Transverse colon (tissue), 4 donors: ENCODE data around the gene BAIAP2. TPM values are rescaled to one million over a fixed set of nuclear protein-coding genes. Genes with fewer than 3 reads are reported as not detected.
"Not testable (repeated sequence)": the region's sequence is repeated elsewhere in the genome, so short reads cannot be mapped to it uniquely, and the experiment has no call there.

Source experiments
- DNase-seq: peaks from one replicate; pipeline ENCODE4 v3.0.0-alpha.2; 2019
- H3K27ac ChIP-seq, 4 donors: fragments of 200-600 bp; sonication (generic); 2 replicates each; pipeline ENCODE4 v1.5.1; 2016 to 2018; ENCODE audit warnings: inconsistent platforms in 4 of 4
- H3K27me3 ChIP-seq: fragments of 200-600 bp; sonication (generic); 2 replicates; pipeline ENCODE4 v1.5.1; 2017; ENCODE audit warnings: inconsistent platforms
- H3K36me3 ChIP-seq, 4 donors: fragments of 200-600 bp; sonication (generic); 2 replicates each; pipeline ENCODE4 v1.5.1; 2017 to 2019; ENCODE audit warnings: inconsistent platforms in 4 of 4
- H3K4me1 ChIP-seq, 4 donors: fragments of 200-600 bp; sonication (generic); 2 replicates each; pipeline ENCODE4 v1.5.1; 2017 to 2020; ENCODE audit warnings: inconsistent platforms in 4 of 4
- H3K4me3 ChIP-seq, 4 donors: fragments of 200-600 bp; sonication (generic); 1 replicate in 1 of 4; 2 replicates in 3 of 4; pipeline versions ENCODE4 v1.5.1 to v1.6.1; 2017 to 2019; ENCODE audit warnings: inconsistent platforms in 4 of 4
- H3K9me3 ChIP-seq, 2 donors: fragments of 200-600 bp; sonication (generic); 2 replicates each; pipeline ENCODE4 v1.5.1; 2017 to 2019; ENCODE audit warnings: inconsistent platforms in 2 of 2
- CTCF ChIP-seq, 5 experiments: fragments of 200-600 bp in 3 of 5; fragments of 450-650 bp in 2 of 5; sonication (generic) in 3 of 5; IDR thresholded peaks; 1 replicate in 2 of 5; 2 replicates in 3 of 5; pipeline ENCODE4 v1.5.1; 2016 to 2017; ENCODE audit warnings: antibody characterized with exemption in 5 of 5, inconsistent platforms in 3 of 5, mild to moderate bottlenecking in 2 of 5, moderate library complexity in 1 of 5
- EP300 ChIP-seq: sonication (generic); formaldehyde crosslinking; IDR thresholded peaks from one replicate; pipeline ENCODE4 v1.6.1; 2017; ENCODE audit warnings: antibody characterized with exemption, low read depth
- POLR2A ChIP-seq: fragments of 450-650 bp; IDR thresholded peaks from one replicate; pipeline ENCODE4 v1.6.1; 2016; ENCODE audit warnings: antibody characterized with exemption, mild to moderate bottlenecking, moderate library complexity
- POLR2AphosphoS5 ChIP-seq, 3 donors: sonication (generic); formaldehyde crosslinking; IDR thresholded peaks; one replicate each; pipeline ENCODE4 v1.6.1; 2016; ENCODE audit warnings: antibody characterized with exemption in 3 of 3
- WGBS, 2 donors: methylation state at CpG; one replicate each; pipeline ENCODE4 v1.1.5; 2018; ENCODE audit warnings: low coverage in 1 of 2; 5-methylcytosine and 5-hydroxymethylcytosine counted together
- in situ Hi-C, 4 donors: fragments of 200-750 bp; cut with MboI; loops; one replicate each; pipeline versions ENCODE4 v1.15.0 to v1.15.1; 2017; ENCODE audit warnings: low sequenced_read_pairs in 3 of 4, low pct_ligation_motif_present in 1 of 4, low pct_unique_long_range_greater_than_20kb in 1 of 4
- intact Hi-C: fragments of 100-400 bp; cut with DNase I; formaldehyde crosslinking; loops from one replicate; pipeline ENCODE4 v1.15.1; 2023; ENCODE audit warnings: low total_unique reads
- total RNA-seq, 4 donors: library from RNA; depleted of rRNA; stranded (reverse); fragments of >200 nt; gene quantifications; one replicate each; pipeline ENCODE4 v1.1.0, GENCODE V29; 2016

The BAIAP2 gene
- total RNA-seq, 4 donors from 2014 or later, result 11.7 to 62.1 (median 39.6) TPM

- no peak overlapping the region for H3K27ac ChIP-seq
- H3K4me1 ChIP-seq, result peaks cover 0 to 9% (median 5%) of the 10 kb centered on the region in 4 donors
- H3K9me3 ChIP-seq, result no peaks in the 10 kb centered on the region
- TF ChIP-seq CTCF (IDR thresholded peaks at IDR 0.05) (peak; percentile 49 to 73 (median 66)), POLR2A (no peak)
- in situ Hi-C loops (no loop called here), intact Hi-C loops (loop anchor here (5.0 kb wide), 1 partner anchor 100 kb away; no protein-coding TSS in a partner anchor)
- 34 to 91% methylated on average over 3 to 24 of the region's 25 CpGs for WGBS, 2 donors
- H3K36me3 ChIP-seq, result no peaks in the 10 kb centered on the region
- no peaks in the 10 kb centered on the region for H3K27me3 ChIP-seq
- peak; percentile 81 for DNase-seq
- H3K4me3 ChIP-seq, result no peak overlapping the region
Observed at GRCh38 chr17:81142301-81143199, 107.6 kb downstream of the BAIAP2 start.

- no peaks in the 10 kb centered on the region for H3K27me3 ChIP-seq
- in situ Hi-C loops (no loop called here), intact Hi-C loops (loop anchor here (5.0 kb wide), 1 partner anchor 99 kb away; no protein-coding TSS in a partner anchor)
- H3K9me3 ChIP-seq, result no peaks in the 10 kb centered on the region
- no peaks in the 10 kb centered on the region for H3K36me3 ChIP-seq
- H3K27ac ChIP-seq, result no peak overlapping the region
- peaks cover 0 to 9% (median 5%) of the 10 kb centered on the region in 4 donors for H3K4me1 ChIP-seq
- H3K4me3 ChIP-seq, result no peak overlapping the region
- 81% methylated on average over 7 of the region's 11 CpGs; no CpG with 5 or more reads in 1 of the 2 donors for WGBS, 2 donors
- no peak for TF ChIP-seq POLR2A
- DNase-seq, result no peak
Observed at GRCh38 chr17:81143200-81143527, 108.2 kb downstream of the BAIAP2 start.

GRCh38 chr17:81143717-81144422 is 108.9 kb downstream of the BAIAP2 start:
- DNase-seq, result no peak
- Histone ChIP-seq H3K4me1 (peaks cover 0 to 9% (median 5%) of the 10 kb centered on the region in 4 donors), H3K27me3 (no peaks in the 10 kb centered on the region), H3K36me3 (no peaks in the 10 kb centered on the region), H3K4me3 (no peak overlapping the region), H3K9me3 (no peaks in the 10 kb centered on the region), H3K27ac (no peak overlapping the region)
- TF ChIP-seq EP300 (no peak), POLR2A (no peak), CTCF (IDR thresholded peaks at IDR 0.05) (no peak), POLR2AphosphoS5 (IDR thresholded peaks at IDR 0.05) (no peak)
- in situ Hi-C loops (no loop called here), intact Hi-C loops (loop anchor here (5.0 kb wide), 1 partner anchor 98 kb away; no protein-coding TSS in a partner anchor)
- WGBS, 2 donors, result 79% methylated on average over 16 of the region's 17 CpGs; no CpG with 5 or more reads in 1 of the 2 donors

- no peaks in the 10 kb centered on the region for H3K27me3 ChIP-seq
- intact Hi-C loops, result loop anchor here (5.0 kb wide), 1 partner anchor 98 kb away; no protein-coding TSS in a partner anchor
- peaks cover 0 to 9% (median 5%) of the 10 kb centered on the region in 4 donors for H3K4me1 ChIP-seq
- 78% methylated on average over 14 of the region's 14 CpGs; no CpG with 5 or more reads in 1 of the 2 donors for WGBS, 2 donors
- no peaks in the 10 kb centered on the region for H3K9me3 ChIP-seq
- H3K4me3 ChIP-seq, result no peak overlapping the region
- in situ Hi-C loops, result no loop called here
- no peak overlapping the region for H3K27ac ChIP-seq
- TF ChIP-seq CTCF (IDR thresholded peaks at IDR 0.05) (no peak), EP300 (no peak), POLR2AphosphoS5 (IDR thresholded peaks at IDR 0.05) (no peak), POLR2A (no peak)
- H3K36me3 ChIP-seq, result no peaks in the 10 kb centered on the region
- no peak for DNase-seq
Observed at GRCh38 chr17:81144423-81144781, 109.5 kb downstream of the BAIAP2 start.

GRCh38 chr17:81146208-81146607 is 111.3 kb downstream of the BAIAP2 start:
- intact Hi-C loops, H3K27ac ChIP-seq, H3K27me3 ChIP-seq, DNase-seq, H3K4me1 ChIP-seq, H3K4me3 ChIP-seq, H3K36me3 ChIP-seq, in situ Hi-C loops, H3K9me3 ChIP-seq: not testable (repeated sequence)
- WGBS, 2 donors, result 76% methylated on average over 10 of the region's 10 CpGs; no CpG with 5 or more reads in 1 of the 2 donors
